ENCODE data around the gene CAB39L. TPM values are rescaled to one million over a fixed set of nuclear protein-coding genes. Genes with fewer than 3 reads are reported as not detected.

CAB39L gene
- total and polyA plus RNA-seq, 2 of the 13 experiments (the other 11 are each of a cell fraction or from before 2014, with no cell fraction given), result 3.1 to 6.1 TPM

- TF ChIP-seq PAXIP1 (CRISPR knock-in tag; conservative IDR thresholded peaks at IDR 0.05) (0 out of 2 replicates have a peak, but pooled peaks have one; percentile 34), GLI4 (CRISPR knock-in tag; IDR thresholded peaks at IDR 0.05; ENCODE audit: borderline replicate concordance) (no peak), ZNF567 (CRISPR knock-in tag; IDR thresholded peaks at IDR 0.05; ENCODE audit: borderline replicate concordance) (no peak), HMG20A (CRISPR knock-in tag; IDR thresholded peaks at IDR 0.05; ENCODE audit: borderline replicate concordance) (peak; percentile 46; the same call in 1 of the 2 replicates), ZNF724P (CRISPR knock-in tag; IDR thresholded peaks at IDR 0.05; ENCODE audit: borderline replicate concordance) (no peak), ZNF557 (CRISPR knock-in tag; IDR thresholded peaks at IDR 0.05) (no peak), MXD4 (CRISPR knock-in tag; IDR thresholded peaks at IDR 0.05) (no peak), GATAD1 (CRISPR knock-in tag; IDR thresholded peaks at IDR 0.05) (no peak), ELF3 (CRISPR knock-in tag; IDR thresholded peaks at IDR 0.05) (no peak), JUND (CRISPR knock-in tag; IDR thresholded peaks at IDR 0.05) (no peak), ZNF891 (CRISPR knock-in tag; IDR thresholded peaks at IDR 0.05) (no peak), PHB2 (IDR thresholded peaks at IDR 0.05; ENCODE audit: partially characterized antibody) (no peak), SNAPC2 (CRISPR knock-in tag; IDR thresholded peaks at IDR 0.05) (no peak), SNAPC4 (CRISPR knock-in tag; IDR thresholded peaks at IDR 0.05) (no peak), ZBTB10 (CRISPR knock-in tag; IDR thresholded peaks at IDR 0.05; ENCODE audit: borderline replicate concordance) (no peak), ZNF276 (CRISPR knock-in tag; IDR thresholded peaks at IDR 0.05; ENCODE audit: low read depth) (no peak)
Observed at GRCh38 chr13:49308097-49308875, 135.6 kb downstream of the CAB39L start (continued).

Measured in HepG2 (cell line).